ENCODE results near the gene SLC39A11. TPM values are rescaled to one million over a fixed set of nuclear protein-coding genes. Genes with fewer than 3 reads are reported as not detected.

The SLC39A11 gene
- polyA plus RNA-seq, 1 of the 3 experiments (the other 2 are of a cell fraction): 23.5 TPM

- H3K4me2 ChIP-seq: no peak overlapping the region
- no peak overlapping the region for H3K27ac ChIP-seq (ENCODE audit: low read depth in 2 of 2, low read length in 1 of 2)
- ChIA-PET CTCF (interaction anchor here (1.2 kb wide), 1 partner anchor 316 kb away, joined by 4 read pairs; no protein-coding TSS in a partner anchor), POLR2A (no interaction called here)
- no peaks in the 10 kb centered on the region for H3K36me3 ChIP-seq (replicated peaks in 1 of 2; ENCODE audit: control insufficient read depth in 1 of 2, insufficient read depth in 2 of 2, low read length in 1 of 2)
- WGBS (ENCODE audit: low lambda C conversion rate): 93% methylated on average over 9 of the region's 9 CpGs
- no peaks in the 10 kb centered on the region for H3K27me3 ChIP-seq (ENCODE audit: insufficient read depth)
- no peak for TF ChIP-seq JUND (IDR thresholded peaks at IDR 0.05)
- no peak for TF ChIP-seq REST (IDR thresholded peaks at IDR 0.05; ENCODE audit: low read depth, low read length)
- TF ChIP-seq MAX (IDR thresholded peaks at IDR 0.05; ENCODE audit: low read depth): no peak
- no peak for TF ChIP-seq GABPA (IDR thresholded peaks at IDR 0.05; ENCODE audit: low read depth)
- TF ChIP-seq TCF12 (IDR thresholded peaks at IDR 0.05): no peak
- TF ChIP-seq RFX5 (IDR thresholded peaks at IDR 0.05; ENCODE audit: low read length): no peak
- TF ChIP-seq TAF1 (IDR thresholded peaks at IDR 0.05; ENCODE audit: borderline replicate concordance, low read depth, low read length): no peak
- TF ChIP-seq PBX3 (IDR thresholded peaks at IDR 0.05): no peak
- no peak for TF ChIP-seq FOSL2 (IDR thresholded peaks at IDR 0.05; ENCODE audit: borderline replicate concordance, low read depth)
- no peak for TF ChIP-seq GATA2 (CRISPR knock-in tag; IDR thresholded peaks at IDR 0.05)
- no peak for TF ChIP-seq YY1 (IDR thresholded peaks at IDR 0.05; ENCODE audit: low read depth)
- no peak for TF ChIP-seq EZH2phosphoT487 (IDR thresholded peaks at IDR 0.05; ENCODE audit: borderline replicate concordance, low read depth)
- no peak for TF ChIP-seq SIN3A (IDR thresholded peaks at IDR 0.05; ENCODE audit: borderline replicate concordance, low read depth, low read length)
- TF ChIP-seq SMC3 (IDR thresholded peaks at IDR 0.05; ENCODE audit: low read depth, low read length): no peak
- no peak for TF ChIP-seq EP300 (IDR thresholded peaks at IDR 0.05; ENCODE audit: borderline replicate concordance in 1 of 2, low read depth in 1 of 2, low read length in 1 of 2)
- no peak for TF ChIP-seq ELF1 (IDR thresholded peaks at IDR 0.05)
- no peaks in the 10 kb centered on the region for H3K9me2 ChIP-seq
- H2AFZ ChIP-seq (ENCODE audit: low read depth): no peak overlapping the region
- DNase-seq: no peak
- H3K9ac ChIP-seq: no peak overlapping the region
- 0 out of 2 replicates have a peak, but pooled peaks cover 3% of the 10 kb centered on the region for H3K9me3 ChIP-seq
- H3F3A ChIP-seq (replicated peaks; ENCODE audit: insufficient read depth): no peaks in the 10 kb centered on the region
- H3K4me3 ChIP-seq (ENCODE audit: low read depth in 2 of 2, low read length in 1 of 2): no peak overlapping the region
- peaks cover 0 to 8% of the 10 kb centered on the region in 2 experiments; a peak in 2 of 4 replicates for H3K4me1 ChIP-seq (ENCODE audit: control insufficient read depth in 1 of 2, insufficient read depth in 2 of 2, low read depth in 1 of 2, low read length in 1 of 2)
- no peaks in the 10 kb centered on the region for H4K20me1 ChIP-seq (ENCODE audit: insufficient read depth)
- no peaks in the 10 kb centered on the region for H3K79me2 ChIP-seq (ENCODE audit: insufficient read depth)
Measured at GRCh38 chr17:72872396-72872795, 220.1 kb downstream of the SLC39A11 start.
